Endothelial cell of umbilical vein (primary cell): ENCODE data around the gene BAD.

ENCODE experiments used
- CTCF ChIP-seq, 2 donors: IDR thresholded peaks; 1 replicate in 1 of 2; 2 replicates in 1 of 2; pipeline ENCODE4 v1.5.1; 2011; ENCODE audit warnings: low read length in 2 of 2, mild to moderate bottlenecking in 2 of 2, moderate library complexity in 2 of 2, control low read depth in 1 of 2, inconsistent platforms in 1 of 2, low read depth in 1 of 2; ENCODE audit not compliant: insufficient read depth in 1 of 2; ENCODE audit errors: extremely low read depth in 1 of 2
- EZH2 ChIP-seq: IDR thresholded peaks from 2 replicates; pipeline ENCODE4 v1.6.1; 2012; ENCODE audit warnings: borderline replicate concordance, low read depth, mild to moderate bottlenecking, moderate library complexity, low read length, inconsistent platforms; ENCODE audit not compliant: severe bottlenecking
- FOS ChIP-seq: IDR thresholded peaks from 2 replicates; pipeline ENCODE4 v1.6.1; 2011; ENCODE audit warnings: mild to moderate bottlenecking, low read length, moderate library complexity, borderline replicate concordance; ENCODE audit not compliant: insufficient read depth
- GATA2 ChIP-seq: IDR thresholded peaks from 2 replicates; pipeline ENCODE4 v1.7.0; 2011; ENCODE audit warnings: low read depth, mild to moderate bottlenecking, moderate library complexity, mixed read lengths, low read length; ENCODE audit not compliant: insufficient read length, insufficient read depth
- JUN ChIP-seq: IDR thresholded peaks from 2 replicates; pipeline ENCODE4 v1.6.1; 2011; ENCODE audit warnings: borderline replicate concordance, low read depth; ENCODE audit not compliant: insufficient read length, insufficient read depth
- MYC ChIP-seq: IDR thresholded peaks from one replicate; pipeline ENCODE4 v1.6.1; 2011; ENCODE audit warnings: mild to moderate bottlenecking, low read depth, low read length
- POLR2A ChIP-seq: IDR thresholded peaks from 2 replicates; pipeline ENCODE4 v1.6.1; 2012; ENCODE audit warnings: low read depth, mild to moderate bottlenecking, control low read depth, low read length
- POLR2AphosphoS5 ChIP-seq: IDR thresholded peaks from 2 replicates; pipeline ENCODE4 v1.6.1; 2012; ENCODE audit warnings: low read depth, mild to moderate bottlenecking, control low read depth, low read length, moderate library complexity; ENCODE audit not compliant: insufficient read depth
- TF ChIP-seq, protein P1 (sequence below): IDR thresholded peaks from 2 replicates; pipeline ENCODE4 v1.6.1; 2011; ENCODE audit not compliant: insufficient read depth, insufficient read length

DNA sequence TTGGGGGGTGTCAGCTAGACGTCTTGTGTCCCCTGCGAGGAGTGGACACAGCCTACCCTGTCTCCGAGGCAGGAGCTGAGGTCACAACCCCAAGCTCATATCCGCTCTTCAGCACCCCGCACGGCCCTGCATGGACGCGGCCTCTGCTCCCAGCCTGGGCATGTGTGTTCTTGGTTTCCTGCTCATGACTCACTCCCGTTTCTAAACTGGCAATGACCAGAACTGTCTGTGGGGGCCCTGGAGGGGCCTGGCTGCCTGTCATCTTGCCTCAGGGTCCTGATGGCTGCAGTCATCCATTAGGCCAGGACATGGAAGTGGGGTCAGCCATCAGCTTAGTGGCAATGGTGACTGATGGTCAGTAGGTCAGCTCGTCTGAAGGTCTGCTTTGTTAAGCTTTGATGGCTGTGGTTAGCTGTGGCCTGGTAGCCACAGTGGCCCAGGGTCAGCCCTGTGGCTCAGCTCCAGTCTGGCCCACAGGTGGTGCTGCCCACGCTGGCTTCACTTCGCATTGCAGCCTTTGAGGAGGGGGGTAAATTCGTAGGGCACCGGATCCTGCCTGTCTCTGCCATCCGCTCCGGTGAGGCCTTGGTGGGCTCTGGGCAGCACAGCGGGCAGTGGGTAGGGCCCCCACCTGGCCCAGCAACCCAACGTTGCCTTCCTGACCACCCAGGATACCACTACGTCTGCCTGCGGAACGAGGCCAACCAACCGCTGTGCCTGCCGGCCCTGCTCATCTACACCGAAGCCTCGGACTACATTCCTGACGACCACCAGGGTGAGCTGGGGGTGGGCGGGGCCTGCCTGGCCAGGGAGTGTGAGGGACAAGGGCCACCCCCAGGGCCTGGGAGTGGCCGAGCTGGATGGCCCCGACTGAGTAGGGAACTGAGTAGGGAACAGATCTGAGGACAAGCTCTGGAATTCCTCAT, 21.2 kb downstream of the BAD start:
- TF ChIP-seq CTCF (IDR thresholded peaks at IDR 0.05; ENCODE audit: extremely low read depth in 1 of 2, insufficient read depth in 1 of 2, low read depth in 1 of 2, low read length in 2 of 2) (no peak), FOS (peak; percentile 80), JUN (peak; percentile 66), POLR2A (peak; percentile 56), POLR2AphosphoS5 (peak; percentile 77), EZH2 (no peak), GATA2 (no peak), MYC (no peak)
- TF ChIP-seq, protein P1, sequence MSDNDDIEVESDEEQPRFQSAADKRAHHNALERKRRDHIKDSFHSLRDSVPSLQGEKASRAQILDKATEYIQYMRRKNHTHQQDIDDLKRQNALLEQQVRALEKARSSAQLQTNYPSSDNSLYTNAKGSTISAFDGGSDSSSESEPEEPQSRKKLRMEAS, result peak; percentile 47
